ENCODE results near the gene PDZD4.
A peak's percentile ranks its signal among the peaks of the same experiment; 100 is the strongest.

PDZD4 gene

GRCh38 chrX:153862369-153863250, 32.3 kb upstream of the PDZD4 start:
- DNase-seq = no peak
- TF ChIP-seq CTCF (IDR thresholded peaks at IDR 0.05; ENCODE audit: low read depth, low read length, missing control alignments) = no peak
- Histone ChIP-seq H3K27me3 (replicated peaks) (no peaks in the 10 kb centered on the region), H3K36me3 (replicated peaks) (no peaks in the 10 kb centered on the region), H3K4me3 (ENCODE audit: low read depth, low read length) (no peak overlapping the region), H3K27ac (no peak overlapping the region)
- in situ Hi-C loops (cut with HindIII; ENCODE audit: low pct_ligation_motif_present, low sequenced_read_pairs) = no loop called here

GRCh38 chrX:153861733-153862310, 31.5 kb upstream of the PDZD4 start:
- in situ Hi-C loops (cut with HindIII; ENCODE audit: low pct_ligation_motif_present, low sequenced_read_pairs) = no loop called here
- H3K27me3 ChIP-seq (replicated peaks) = no peaks in the 10 kb centered on the region
- no peak overlapping the region for H3K4me3 ChIP-seq (ENCODE audit: low read depth, low read length)
- DNase-seq = no peak
- no peak for TF ChIP-seq CTCF (IDR thresholded peaks at IDR 0.05; ENCODE audit: low read depth, low read length, missing control alignments)
- no peaks in the 10 kb centered on the region for H3K36me3 ChIP-seq (replicated peaks)
- H3K27ac ChIP-seq = no peak overlapping the region

- Histone ChIP-seq H3K36me3 (replicated peaks) (no peaks in the 10 kb centered on the region), H3K27me3 (replicated peaks) (no peaks in the 10 kb centered on the region), H3K4me3 (ENCODE audit: low read depth, low read length) (no peak overlapping the region), H3K27ac (no peak overlapping the region)
- no peak for TF ChIP-seq CTCF (IDR thresholded peaks at IDR 0.05; ENCODE audit: low read depth, low read length, missing control alignments)
- in situ Hi-C loops (cut with HindIII; ENCODE audit: low pct_ligation_motif_present, low sequenced_read_pairs) = no loop called here
- no peak for DNase-seq
These were observed 30.8 kb upstream of the PDZD4 start for GRCh38 chrX:153861151-153861550.

- Histone ChIP-seq H3K36me3 (replicated peaks) (no peaks in the 10 kb centered on the region), H3K27me3 (replicated peaks) (no peaks in the 10 kb centered on the region), H3K4me3 (ENCODE audit: low read depth, low read length) (no peak overlapping the region), H3K27ac (no peak overlapping the region)
- in situ Hi-C loops (cut with HindIII; ENCODE audit: low pct_ligation_motif_present, low sequenced_read_pairs) = no loop called here
- no peak for DNase-seq
- no peak for TF ChIP-seq CTCF (IDR thresholded peaks at IDR 0.05; ENCODE audit: low read depth, low read length, missing control alignments)
These were observed 27.1 kb upstream of the PDZD4 start for GRCh38 chrX:153857348-153857903.

- TF ChIP-seq CTCF (IDR thresholded peaks at IDR 0.05; ENCODE audit: low read depth, low read length, missing control alignments) = peak; percentile 3
- no peak for DNase-seq
- Histone ChIP-seq H3K27me3 (replicated peaks) (no peaks in the 10 kb centered on the region), H3K36me3 (replicated peaks) (no peaks in the 10 kb centered on the region), H3K4me3 (ENCODE audit: low read depth, low read length) (no peak overlapping the region), H3K27ac (no peak overlapping the region)
- in situ Hi-C loops (cut with HindIII; ENCODE audit: low pct_ligation_motif_present, low sequenced_read_pairs) = no loop called here
These were observed 24.4 kb upstream of the PDZD4 start for GRCh38 chrX:153854702-153855101.

Data from brain microvascular endothelial cell (primary cell).